GM12878 (cell line): Measurements from ENCODE around the gene TRIM69. TPM values are rescaled to one million over a fixed set of nuclear protein-coding genes. Genes with fewer than 3 reads are reported as not detected.

Experiments used
- CHD2 ChIP-seq: IDR thresholded peaks from 2 replicates; pipeline ENCODE4 v1.6.1; 2011; ENCODE audit warnings: low read depth, low read length, improper control_type of control experiment, borderline replicate concordance
- CREB1 ChIP-seq: IDR thresholded peaks from 2 replicates; pipeline ENCODE4 v1.6.1; 2012; ENCODE audit warnings: low read depth, mild to moderate bottlenecking, inconsistent platforms
- DPF2 ChIP-seq: fragments of 450-650 bp; IDR thresholded peaks from 2 replicates; pipeline ENCODE4 v1.6.1; 2017; ENCODE audit warnings: mild to moderate bottlenecking
- PBX3 ChIP-seq: IDR thresholded peaks from 2 replicates; pipeline ENCODE4 v1.6.1; 2011; ENCODE audit warnings: mild to moderate bottlenecking, low read depth, low read length, moderate library complexity; ENCODE audit not compliant: insufficient replicate concordance
- RBBP5 ChIP-seq: fragments of 200-600 bp; sonication (generic); conservative IDR thresholded peaks from 2 replicates; pipeline ENCODE4 v1.6.1; 2016
- REST ChIP-seq: IDR thresholded peaks from 2 replicates; pipeline ENCODE4 v1.6.1; 2012; ENCODE audit warnings: mild to moderate bottlenecking, low read depth, low read length
- RUNX3 ChIP-seq: IDR thresholded peaks from 2 replicates; pipeline ENCODE4 v1.6.1; 2012; ENCODE audit warnings: low read length, inconsistent platforms
- SIX5 ChIP-seq: IDR thresholded peaks from 2 replicates; pipeline ENCODE4 v1.6.1; 2011; ENCODE audit warnings: mild to moderate bottlenecking, low read depth, low read length, moderate library complexity; ENCODE audit not compliant: severe bottlenecking
- STAT1 ChIP-seq: fragments of 450-650 bp; conservative IDR thresholded peaks from 2 replicates; pipeline ENCODE4 v1.6.1; 2014; ENCODE audit warnings: antibody characterized with exemption, mild to moderate bottlenecking
- TCF3 ChIP-seq: IDR thresholded peaks from 2 replicates; pipeline ENCODE4 v1.6.1; 2012; ENCODE audit warnings: low read depth, mild to moderate bottlenecking, low read length, borderline replicate concordance; ENCODE audit not compliant: insufficient read depth
- TCF7 ChIP-seq: IDR thresholded peaks from 2 replicates; pipeline ENCODE4 v1.6.1; 2014; ENCODE audit warnings: antibody characterized with exemption, borderline replicate concordance
- ZBED1 ChIP-seq: IDR thresholded peaks from 2 replicates; pipeline ENCODE4 v1.6.1; 2016; ENCODE audit warnings: borderline replicate concordance
- ZBTB40 ChIP-seq: fragments of 450-650 bp; IDR thresholded peaks from 2 replicates; pipeline ENCODE4 v1.6.1; 2016; ENCODE audit warnings: mild to moderate bottlenecking, moderate library complexity, borderline replicate concordance
- ZNF217 ChIP-seq: fragments of 450-650 bp; IDR thresholded peaks from 2 replicates; pipeline ENCODE4 v1.6.1; 2017; ENCODE audit warnings: antibody characterized with exemption, mild to moderate bottlenecking
- ZNF622 ChIP-seq: fragments of 450-650 bp; IDR thresholded peaks from 2 replicates; pipeline ENCODE4 v1.6.1; 2017; ENCODE audit warnings: mild to moderate bottlenecking, inconsistent platforms
- ZSCAN29 ChIP-seq: fragments of 450-650 bp; IDR thresholded peaks from 2 replicates; pipeline ENCODE4 v1.6.1; 2017; ENCODE audit warnings: mild to moderate bottlenecking, moderate library complexity
- polyA plus RNA-seq, 11 experiments: library from polyadenylated mRNA; depleted of rRNA in 4 of 11; unstranded in 6 of 11; stranded (reverse) in 5 of 11; fragments of >200 nt; fragmentation: Nextera tagmentation in 4 of 11; fragmentation: Illumina TruSeq in 1 of 11; extraction: Ambion mirVana in 4 of 11; extraction: Trizol in 1 of 11; gene quantifications; 1 replicate in 1 of 11; 2 replicates in 10 of 11; pipeline versions ENCODE4 v1.2.1 to v1.2.3, GENCODE V29; 2011 to 2016; ENCODE audit warnings: inconsistent platforms in 2 of 11, missing spikeins in 2 of 11, low read depth in 1 of 11
- total RNA-seq, 4 experiments: library from RNA; depleted of rRNA in 3 of 4; stranded (reverse); fragments of >200 nt in 3 of 4; fragmentation: Illumina TruSeq in 1 of 4; extraction: Trizol in 1 of 4; gene quantifications; 2 replicates each; pipeline versions ENCODE4 v1.2.1 to v1.2.3, GENCODE V29; 2013 to 2021
- TF ChIP-seq, protein P1 (sequence below): fragments of 150-350 bp; IDR thresholded peaks from 2 replicates; pipeline ENCODE4 v1.6.1; 2016; ENCODE audit warnings: low read depth, low read length

The TRIM69 gene
- total and polyA plus RNA-seq, 10 of the 15 experiments (the other 5 are each of a cell fraction or from before 2014, with no cell fraction given): 11.2 to 52.7 (median 37.8) TPM

GRCh38 chr15:44710236-44711095 is 25.9 kb upstream of the TRIM69 start (continued):
- TF ChIP-seq ZBTB40: no peak
- no peak for TF ChIP-seq TCF3
- peak; percentile 32; the same call in 1 of the 2 replicates for TF ChIP-seq ZBED1
- TF ChIP-seq TCF7: peak; percentile 50; the same call in 1 of the 2 replicates
- TF ChIP-seq CHD2: no peak
- TF ChIP-seq CREB1: peak; percentile 12; the same call in 1 of the 2 replicates
- no peak for TF ChIP-seq REST
- TF ChIP-seq, protein P1, sequence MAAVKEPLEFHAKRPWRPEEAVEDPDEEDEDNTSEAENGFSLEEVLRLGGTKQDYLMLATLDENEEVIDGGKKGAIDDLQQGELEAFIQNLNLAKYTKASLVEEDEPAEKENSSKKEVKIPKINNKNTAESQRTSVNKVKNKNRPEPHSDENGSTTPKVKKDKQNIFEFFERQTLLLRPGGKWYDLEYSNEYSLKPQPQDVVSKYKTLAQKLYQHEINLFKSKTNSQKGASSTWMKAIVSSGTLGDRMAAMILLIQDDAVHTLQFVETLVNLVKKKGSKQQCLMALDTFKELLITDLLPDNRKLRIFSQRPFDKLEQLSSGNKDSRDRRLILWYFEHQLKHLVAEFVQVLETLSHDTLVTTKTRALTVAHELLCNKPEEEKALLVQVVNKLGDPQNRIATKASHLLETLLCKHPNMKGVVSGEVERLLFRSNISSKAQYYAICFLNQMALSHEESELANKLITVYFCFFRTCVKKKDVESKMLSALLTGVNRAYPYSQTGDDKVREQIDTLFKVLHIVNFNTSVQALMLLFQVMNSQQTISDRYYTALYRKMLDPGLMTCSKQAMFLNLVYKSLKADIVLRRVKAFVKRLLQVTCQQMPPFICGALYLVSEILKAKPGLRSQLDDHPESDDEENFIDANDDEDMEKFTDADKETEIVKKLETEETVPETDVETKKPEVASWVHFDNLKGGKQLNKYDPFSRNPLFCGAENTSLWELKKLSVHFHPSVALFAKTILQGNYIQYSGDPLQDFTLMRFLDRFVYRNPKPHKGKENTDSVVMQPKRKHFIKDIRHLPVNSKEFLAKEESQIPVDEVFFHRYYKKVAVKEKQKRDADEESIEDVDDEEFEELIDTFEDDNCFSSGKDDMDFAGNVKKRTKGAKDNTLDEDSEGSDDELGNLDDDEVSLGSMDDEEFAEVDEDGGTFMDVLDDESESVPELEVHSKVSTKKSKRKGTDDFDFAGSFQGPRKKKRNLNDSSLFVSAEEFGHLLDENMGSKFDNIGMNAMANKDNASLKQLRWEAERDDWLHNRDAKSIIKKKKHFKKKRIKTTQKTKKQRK: no peak
- TF ChIP-seq ZSCAN29: no peak
- TF ChIP-seq ZNF217: peak; percentile 96
- TF ChIP-seq DPF2: peak; percentile 98
- TF ChIP-seq ZNF622: no peak
- TF ChIP-seq PBX3: no peak
- TF ChIP-seq RBBP5: no peak
- TF ChIP-seq STAT1: no peak
- peak; percentile 49; the same call in 1 of the 2 replicates for TF ChIP-seq RUNX3
- no peak for TF ChIP-seq SIX5
